NK-92 treated with Interleukin-12 subunit alpha and Interleukin-12 subunit beta, amount 100 ng/mL, for 24 hours (cell line): Measurements from ENCODE around the gene XIRP2.

Experiments
- DNase-seq: peaks from one replicate; lab custom pipeline; 2025; lab: John Stamatoyannopoulos, UW

XIRP2 gene

DNA sequence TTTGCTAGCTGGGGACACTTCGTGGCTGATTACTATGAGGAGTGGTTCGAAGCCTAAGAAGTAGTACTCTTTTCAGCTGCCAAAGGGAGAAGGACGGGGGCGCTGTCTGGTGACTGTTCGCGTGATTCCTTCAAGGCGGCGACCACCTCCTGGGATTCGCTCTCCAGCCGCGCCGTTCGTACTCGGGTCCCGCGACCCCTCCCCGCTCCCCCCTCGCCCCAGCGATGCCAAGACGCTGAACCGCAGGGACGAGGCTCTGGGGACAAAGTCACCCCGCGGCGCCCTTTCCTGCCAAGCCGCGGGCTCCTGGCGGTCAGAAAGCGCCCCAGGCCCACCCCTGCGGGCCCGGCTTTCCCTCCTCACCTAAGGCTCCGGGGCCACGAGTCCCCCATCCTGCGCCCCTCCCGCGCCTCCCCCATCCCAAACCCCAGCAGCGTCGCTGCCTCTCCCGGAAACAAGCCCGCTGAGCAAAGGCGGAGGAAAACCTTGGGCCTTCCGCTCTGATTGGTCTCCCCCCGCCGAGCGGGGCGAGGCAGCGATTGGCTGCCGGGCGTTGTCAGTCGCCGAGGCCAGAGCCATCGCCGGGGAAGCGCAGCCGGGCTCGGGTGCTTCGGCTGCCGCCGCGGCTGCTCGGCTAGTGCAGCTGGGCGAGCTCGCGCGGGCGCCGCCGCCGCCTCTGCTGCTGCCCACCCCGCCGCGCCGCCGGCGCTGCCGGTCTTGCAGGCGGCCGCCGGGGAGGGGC is 404.3 kb downstream of the XIRP2 start, which contains the start of gene B3GALT1:
Gene B3GALT1, plus strand, starts transcription at position 572 of the 742 bp plus-strand sequence.
- no peak for DNase-seq

DNA sequence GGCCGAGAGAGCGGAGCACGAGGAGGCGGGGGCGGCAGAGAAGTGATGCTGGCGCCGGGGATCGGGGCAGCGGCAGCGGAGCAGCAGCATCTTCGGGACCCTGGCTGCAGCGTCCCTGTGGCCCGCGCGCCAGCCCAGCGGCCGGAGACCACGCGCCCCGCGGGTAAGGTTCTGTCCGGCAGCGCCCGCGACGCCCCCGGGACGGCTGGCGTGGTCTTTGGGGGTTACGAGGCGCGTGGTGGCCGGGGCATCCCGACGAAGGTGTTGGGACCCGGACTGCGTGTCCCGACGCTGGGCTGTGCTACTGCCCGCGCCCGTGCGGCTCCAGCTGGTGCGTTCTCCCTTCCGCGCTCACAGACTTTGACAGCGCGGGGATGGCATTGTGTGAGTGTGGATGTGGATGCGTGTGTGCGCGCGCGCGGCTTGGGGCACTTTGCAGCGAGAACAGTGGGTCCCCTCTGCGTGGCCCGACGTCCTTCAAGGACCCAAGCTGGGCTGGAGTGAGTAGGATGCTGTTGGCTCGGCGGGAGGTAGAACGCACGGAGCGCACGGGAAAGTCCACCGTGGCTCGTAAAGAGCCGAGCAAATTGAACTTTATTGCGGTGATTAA is 405.0 kb downstream of the XIRP2 start:
- DNase-seq, result no peak

DNA sequence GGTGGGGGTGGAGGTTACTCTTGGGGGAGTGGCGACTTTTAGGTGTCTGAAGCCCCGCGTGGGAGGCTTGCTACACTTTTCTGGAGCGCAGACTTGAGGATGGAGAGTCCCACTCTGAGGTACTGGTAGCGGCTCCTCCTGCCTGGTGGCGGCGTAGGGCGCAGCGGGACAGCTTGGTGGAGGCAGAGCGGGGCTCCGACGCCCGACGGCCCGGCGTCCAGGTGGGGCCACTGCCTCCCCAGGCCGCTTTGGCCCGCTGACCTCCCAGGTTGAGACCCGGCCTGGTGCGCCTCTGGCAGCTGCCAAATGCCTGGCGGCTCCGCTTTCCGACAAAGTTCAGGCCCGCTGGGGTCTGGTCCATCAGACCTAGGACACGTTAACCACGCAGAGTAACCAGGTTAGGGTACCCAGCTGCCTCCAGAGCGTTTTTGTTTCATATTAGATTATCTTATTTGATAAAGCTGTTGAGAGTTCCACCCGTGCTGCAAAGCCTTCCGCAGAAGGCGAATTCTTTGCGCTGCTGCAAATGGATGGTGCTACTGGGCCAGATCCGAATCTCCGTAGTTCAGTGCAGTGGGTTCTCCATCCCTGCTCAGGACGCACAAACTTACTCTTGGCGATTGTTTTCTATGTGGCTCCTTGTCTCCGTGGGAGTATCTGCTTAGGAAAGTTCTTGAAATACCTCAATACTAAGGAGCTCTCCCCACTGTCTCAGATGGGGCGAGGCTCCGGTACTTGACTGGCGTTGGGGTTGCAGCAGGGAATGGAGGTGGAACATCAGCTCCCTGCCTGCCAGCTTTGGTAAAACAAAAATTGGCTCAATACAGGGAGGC is 405.9 kb downstream of the XIRP2 start:
- no peak for DNase-seq

DNA sequence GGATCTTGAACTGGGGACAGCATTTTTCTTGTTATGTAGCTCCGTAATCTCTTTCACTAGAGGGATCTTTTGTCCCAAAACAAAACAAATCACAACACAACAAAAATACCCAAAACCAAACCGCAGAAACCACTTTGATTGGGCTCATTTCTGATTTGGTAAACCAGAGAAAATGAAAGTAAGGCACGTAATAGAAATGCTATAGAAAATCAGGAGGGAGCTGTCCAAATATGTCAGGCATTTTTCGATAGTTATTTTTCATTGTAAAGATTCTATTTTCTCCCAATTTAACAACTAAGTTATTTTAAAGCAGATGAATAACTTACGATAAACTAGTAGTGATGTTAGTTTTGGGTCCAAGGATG is 406.5 kb downstream of the XIRP2 start:
- no peak for DNase-seq

DNA sequence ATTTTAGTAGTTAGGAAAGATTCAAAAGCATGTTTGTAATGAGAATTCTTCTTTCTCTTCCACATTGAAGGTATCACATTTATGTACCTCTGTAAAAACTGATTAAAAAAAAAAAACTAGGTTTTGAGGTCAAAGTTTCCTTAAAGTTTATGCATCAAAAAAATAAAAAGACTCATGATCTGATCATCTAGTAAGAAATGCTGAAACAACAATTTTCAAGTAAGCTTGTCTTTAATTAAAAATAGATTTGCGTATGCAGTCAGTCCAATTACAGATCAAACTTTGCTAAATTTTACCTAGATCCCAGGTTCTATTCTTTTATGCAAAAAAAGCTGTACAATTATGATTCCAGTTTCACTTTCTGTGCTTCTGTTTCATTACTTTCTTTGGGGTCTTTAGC is 409.0 kb downstream of the XIRP2 start:
- DNase-seq, result no peak

DNA sequence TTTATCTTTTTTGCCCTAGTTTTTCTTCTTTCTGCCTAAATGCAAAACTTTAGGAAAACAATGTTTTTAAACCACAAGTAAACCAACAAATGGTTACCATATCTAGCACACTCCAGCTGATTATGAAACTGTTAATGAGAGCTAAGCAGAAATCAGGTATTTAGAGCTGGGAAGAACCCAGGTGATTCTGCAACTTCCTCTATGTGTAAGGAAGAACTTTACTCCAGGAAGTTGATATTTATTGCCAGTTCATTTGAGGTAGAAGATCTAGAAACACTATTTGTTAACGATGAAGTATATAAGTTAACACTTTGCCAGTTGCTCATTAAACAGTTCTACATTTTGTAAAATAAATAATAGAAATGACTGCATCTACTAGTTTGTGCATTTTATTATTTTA is 409.7 kb downstream of the XIRP2 start:
- no peak for DNase-seq
